Stimulated activated CD4-positive, alpha-beta T cell treated with anti-CD3 and anti-CD28 coated beads, Interleukin-2, amount 100 ng/mL, for 48 hours (primary cell): Measurements from ENCODE around the gene UPK3BL1.
"Not testable (repeated sequence)": the region's sequence is repeated elsewhere in the genome, so short reads cannot be mapped to it uniquely, and the experiment has no call there.

ENCODE experiments used
- DNase-seq, 2 donors: peaks; one replicate each; pipeline ENCODE4 v3.0.0-alpha.2; 2020

The UPK3BL1 gene

GRCh38 chr7:102627271-102627904 lies 15.2 kb downstream of the UPK3BL1 start:
- not testable (repeated sequence) for DNase-seq

- DNase-seq: not testable (repeated sequence)
Measured at GRCh38 chr7:102618122-102618521, 24.5 kb downstream of the UPK3BL1 start.

DNA sequence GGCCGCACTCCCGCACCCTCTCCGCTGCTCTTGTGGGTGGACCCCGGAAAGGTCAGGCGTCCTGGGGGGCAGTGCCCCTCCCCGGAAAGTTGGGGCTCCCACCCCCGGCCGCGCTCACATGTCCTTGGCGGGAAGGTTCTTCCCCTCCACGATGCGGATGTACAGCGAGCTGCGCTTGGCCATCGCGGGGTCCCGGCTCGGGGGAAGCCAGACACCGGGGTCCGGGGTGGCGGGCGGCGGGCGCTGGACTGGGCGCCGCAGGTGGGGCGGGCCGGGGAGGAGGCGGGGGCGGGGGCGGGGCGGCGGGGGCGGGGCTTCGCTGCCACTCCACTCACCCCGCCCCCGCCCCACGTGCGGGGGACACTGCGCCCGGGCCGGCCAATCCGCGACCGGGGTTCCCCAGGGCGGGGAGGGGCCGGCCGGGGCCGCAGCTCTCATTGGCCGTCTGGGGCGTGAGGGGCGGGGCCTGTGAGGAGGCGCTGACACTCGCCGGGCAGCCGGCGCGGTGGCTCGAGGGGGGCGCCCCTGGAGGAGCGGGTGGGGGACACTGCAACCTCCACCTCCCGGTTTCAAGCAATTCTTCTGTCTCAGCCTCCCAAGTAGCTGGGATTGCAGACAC lies 26.0 kb downstream of the UPK3BL1 start, which contains the start of gene RASA4:
Gene RASA4 (minus strand): TSS at position 250 of the 619 bp plus-strand sequence. CDS start 67 bp downstream, at position 183.
- peak in 1 of 2 donors; percentile 23 for DNase-seq

DNA sequence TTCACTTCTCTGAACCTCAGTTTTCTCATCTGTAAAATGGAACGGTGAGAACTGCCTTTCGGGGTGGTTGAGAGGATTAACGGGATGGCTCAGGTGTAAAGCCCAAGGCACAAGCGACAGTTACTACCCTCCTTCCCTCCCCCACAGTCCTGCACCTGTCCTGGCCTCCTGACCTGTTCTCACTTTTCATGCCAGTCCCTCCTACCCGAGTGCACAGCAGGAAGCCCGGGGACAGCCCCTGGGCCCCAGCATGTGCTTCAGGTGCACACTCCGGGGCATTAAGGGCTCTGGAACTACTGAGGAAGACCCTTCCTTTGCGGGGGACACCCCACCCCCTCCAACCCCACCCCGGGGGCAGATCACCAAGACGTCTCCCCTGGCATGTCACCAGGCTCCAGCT lies 26.7 kb downstream of the UPK3BL1 start:
- DNase-seq: not testable (repeated sequence)

DNA sequence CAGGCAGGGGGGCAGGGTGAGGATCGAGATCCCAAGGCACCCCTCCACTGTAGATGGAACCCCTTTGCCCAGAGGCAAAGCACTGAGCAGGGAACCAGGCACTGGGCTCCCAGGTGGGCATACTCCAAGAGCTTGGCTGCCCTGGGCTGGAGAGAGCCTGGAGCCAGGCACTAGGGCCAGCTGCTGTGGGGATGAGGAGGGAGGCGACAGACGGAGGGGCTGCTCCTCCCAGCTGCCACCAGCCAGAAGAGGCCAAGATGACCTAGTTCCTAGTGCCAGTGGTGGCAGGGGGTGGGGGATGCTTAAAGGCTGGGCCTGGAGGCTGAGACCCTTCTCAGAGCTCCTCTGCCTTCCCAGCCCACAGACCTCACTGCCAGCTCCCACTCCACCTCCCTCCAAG lies 27.7 kb downstream of the UPK3BL1 start:
- not testable (repeated sequence) for DNase-seq

DNA sequence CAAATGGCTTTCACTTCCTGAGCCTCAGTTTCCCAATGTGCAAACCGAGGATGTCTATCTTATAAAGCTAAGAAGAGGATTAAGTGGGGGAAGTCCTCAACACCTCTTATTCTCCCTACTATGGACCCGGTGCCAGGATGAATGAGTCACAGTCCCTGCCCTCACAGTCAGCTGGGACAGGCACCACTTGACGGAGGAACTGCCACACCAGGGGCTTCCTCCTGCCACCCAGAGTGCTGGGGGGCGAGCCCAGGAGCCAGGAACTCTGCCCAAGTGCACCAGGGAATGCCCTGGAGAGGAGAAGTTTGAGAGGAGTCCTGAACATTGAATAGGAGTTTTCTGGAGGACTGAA lies 28.3 kb downstream of the UPK3BL1 start:
- DNase-seq: not testable (repeated sequence)

GRCh38 chr7:102613575-102614345 lies 28.8 kb downstream of the UPK3BL1 start:
- not testable (repeated sequence) for DNase-seq

DNA sequence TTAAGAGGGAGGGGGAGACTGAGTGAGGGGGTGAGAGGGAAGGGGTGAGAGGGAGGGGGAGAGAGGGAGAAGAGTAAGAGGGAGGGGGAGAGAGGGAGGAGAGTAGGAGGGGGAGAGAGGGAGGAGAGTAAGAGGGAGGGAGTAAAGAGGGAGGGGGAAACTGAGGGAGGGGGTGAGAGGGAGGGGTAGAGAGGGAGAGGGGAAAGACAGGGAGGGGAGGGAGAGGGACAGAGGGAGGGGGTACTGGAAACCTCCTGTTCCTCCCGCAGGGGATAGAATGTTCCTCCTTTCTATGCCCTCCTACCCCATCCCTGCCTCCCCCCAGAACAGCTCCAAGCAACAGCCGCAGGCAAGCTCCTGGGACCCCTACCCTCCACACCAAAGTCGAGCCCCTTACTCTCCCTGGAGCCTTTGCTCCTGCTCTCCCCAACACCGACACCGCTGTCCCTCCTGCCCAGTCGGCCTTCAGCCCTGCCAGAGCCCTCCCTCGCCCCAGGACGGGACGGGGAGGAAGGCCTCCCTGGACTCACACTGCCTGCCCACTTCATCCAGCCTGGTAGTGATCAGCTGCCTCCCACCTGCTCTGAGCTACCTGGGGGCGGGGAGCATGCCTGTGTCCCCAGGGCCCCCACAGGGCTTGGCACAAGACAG lies 30.8 kb downstream of the UPK3BL1 start:
- DNase-seq: not testable (repeated sequence)

DNA sequence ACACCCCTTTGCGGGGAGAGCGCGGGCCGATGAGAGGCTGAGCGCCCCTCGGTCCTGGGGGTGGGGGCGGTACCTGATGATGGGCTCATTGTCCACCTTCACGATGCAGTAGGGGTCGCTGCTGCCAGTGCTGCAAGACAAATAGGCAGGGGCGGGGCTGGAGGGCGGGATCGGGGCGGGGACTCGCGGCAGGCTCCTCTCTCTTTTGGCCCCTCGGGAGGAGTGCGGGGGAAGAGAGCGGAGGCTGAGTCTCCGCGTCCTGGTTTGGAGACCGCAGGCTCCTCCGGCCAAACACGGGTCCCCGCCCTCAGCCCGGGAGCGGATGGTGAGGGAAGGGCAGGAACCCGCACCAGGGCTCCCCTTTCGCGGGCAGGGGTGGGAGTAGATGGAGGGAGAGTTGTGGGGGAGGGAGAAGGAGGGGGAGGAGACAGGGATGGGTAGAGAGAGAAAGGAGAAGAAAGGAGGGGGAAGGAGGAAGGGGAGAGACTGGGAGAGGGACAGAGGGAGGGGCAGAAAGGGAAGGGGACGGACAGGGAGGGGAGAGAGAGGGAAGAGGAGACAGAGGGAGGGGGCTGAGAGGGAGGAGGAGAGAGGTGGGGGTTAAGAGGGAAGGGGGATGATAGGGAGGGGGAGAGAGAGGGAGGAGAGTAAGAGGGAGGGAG lies 31.4 kb downstream of the UPK3BL1 start:
- not testable (repeated sequence) for DNase-seq

- DNase-seq: not testable (repeated sequence)
Measured at GRCh38 chr7:102610441-102610840, 32.1 kb downstream of the UPK3BL1 start.

- DNase-seq: not testable (repeated sequence)
Measured at GRCh38 chr7:102609734-102610133, 32.9 kb downstream of the UPK3BL1 start.

DNA sequence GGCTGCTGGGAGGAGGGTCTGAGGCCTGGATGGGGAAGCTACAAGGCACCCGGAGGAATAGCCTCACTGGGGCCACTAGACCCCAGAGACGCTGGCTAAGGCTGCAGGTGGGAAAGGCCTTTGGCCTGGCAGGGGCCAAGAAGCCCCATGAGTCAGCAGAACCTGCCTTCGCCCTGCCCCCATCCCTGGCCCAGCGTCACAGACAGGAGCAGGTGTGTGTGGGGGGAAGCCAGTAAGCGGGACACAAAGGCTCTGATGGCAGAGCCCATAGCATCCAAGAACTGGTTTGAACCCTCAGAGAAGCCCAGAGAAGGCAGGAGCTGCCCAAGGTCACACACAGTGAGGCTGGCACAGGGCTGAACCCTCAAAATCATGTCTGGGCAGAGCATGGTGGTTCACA lies 35.7 kb downstream of the UPK3BL1 start:
- DNase-seq: not testable (repeated sequence)

GRCh38 chr7:102604431-102605145 lies 38.0 kb downstream of the UPK3BL1 start:
- DNase-seq: not testable (repeated sequence)

DNA sequence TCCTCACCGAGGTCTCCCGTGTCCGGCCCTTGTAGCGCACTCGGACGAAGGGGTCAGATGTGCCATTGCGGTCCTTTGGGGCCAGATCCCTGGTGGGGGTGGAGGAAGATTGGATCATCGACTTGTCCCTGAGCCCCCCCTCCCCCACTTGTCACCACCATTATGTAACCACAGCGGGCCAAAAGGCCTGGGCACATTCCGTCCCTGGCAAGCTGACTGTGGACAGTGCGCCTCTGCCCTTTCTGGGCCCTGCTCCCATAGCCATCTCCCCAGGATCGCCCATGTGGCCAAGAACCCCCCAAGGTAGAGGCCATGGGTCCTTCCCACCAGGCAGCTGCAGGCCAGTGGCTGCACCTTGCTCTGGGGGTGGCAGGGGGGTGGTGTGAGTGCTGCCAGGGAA lies 40.3 kb downstream of the UPK3BL1 start:
- DNase-seq: not testable (repeated sequence)

GRCh38 chr7:102599699-102600098 lies 42.9 kb downstream of the UPK3BL1 start:
- DNase-seq: not testable (repeated sequence)

DNA sequence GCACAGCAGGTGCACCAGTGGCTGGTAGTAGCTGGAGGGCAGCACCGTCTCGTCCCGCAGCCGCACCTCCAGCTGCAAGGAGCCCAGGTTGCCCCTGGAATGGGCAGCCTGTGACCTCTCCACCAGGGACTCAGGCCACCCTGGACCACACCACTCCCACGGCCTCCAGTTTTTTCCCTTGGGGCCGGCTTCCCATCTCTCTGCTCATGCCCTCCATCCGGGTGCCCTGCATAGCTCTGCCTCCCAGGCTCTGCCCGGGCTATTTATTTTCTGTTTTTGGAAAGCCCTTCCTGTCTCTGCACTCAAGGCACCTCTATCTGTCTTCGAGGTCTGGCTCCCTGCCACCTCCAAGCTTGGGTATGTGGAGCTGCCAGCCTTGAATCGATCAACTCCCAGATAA lies 46.6 kb downstream of the UPK3BL1 start:
- DNase-seq: not testable (repeated sequence)

DNA sequence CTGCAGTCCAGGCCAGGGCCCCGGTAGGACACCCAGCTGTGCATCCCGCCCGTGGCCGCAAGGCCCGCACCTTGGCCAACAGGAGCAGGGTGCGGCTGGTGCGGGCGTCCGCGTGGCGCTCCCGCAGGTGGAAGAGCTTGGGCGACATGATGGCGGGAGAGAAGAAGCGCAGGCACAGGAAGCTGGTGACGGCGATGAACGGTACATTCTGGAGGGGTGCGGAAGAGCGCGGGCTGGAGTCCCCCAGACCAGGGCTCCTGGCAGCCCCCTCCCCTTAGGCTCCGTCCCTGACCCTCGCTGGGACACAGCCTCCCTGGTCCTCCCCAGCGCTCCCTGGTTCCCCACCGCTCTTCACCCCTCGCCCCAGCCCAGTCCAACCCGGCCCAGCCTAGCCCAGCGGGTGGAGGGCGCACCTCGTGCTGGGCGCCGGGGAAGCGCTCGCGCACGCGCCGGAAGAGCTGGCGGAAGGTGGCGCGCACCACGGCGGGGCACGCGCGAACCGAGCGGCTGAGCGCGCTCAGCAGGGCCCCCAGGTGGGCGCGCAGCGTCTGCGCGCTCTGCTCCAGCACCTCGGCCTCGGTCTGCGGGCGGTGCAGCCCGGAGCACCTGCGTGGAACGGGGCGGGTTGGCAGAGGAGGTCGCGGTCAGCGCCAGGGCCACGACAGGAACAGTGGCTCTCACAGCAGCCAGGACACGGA lies 48.8 kb downstream of the UPK3BL1 start:
- DNase-seq: not testable (repeated sequence)

- not testable (repeated sequence) for DNase-seq
Measured at GRCh38 chr7:102592477-102593019, 50.0 kb downstream of the UPK3BL1 start.

- not testable (repeated sequence) for DNase-seq
Measured at GRCh38 chr7:102589857-102590256, 52.7 kb downstream of the UPK3BL1 start.
